ENCODE measurements around the gene TTC23L. TPM values are rescaled to one million over a fixed set of nuclear protein-coding genes. Genes with fewer than 3 reads are reported as not detected.

TTC23L gene
- total RNA-seq, 4 donors from 2014 or later, result 0.48 to 7.0 (median 0.78) TPM

DNA sequence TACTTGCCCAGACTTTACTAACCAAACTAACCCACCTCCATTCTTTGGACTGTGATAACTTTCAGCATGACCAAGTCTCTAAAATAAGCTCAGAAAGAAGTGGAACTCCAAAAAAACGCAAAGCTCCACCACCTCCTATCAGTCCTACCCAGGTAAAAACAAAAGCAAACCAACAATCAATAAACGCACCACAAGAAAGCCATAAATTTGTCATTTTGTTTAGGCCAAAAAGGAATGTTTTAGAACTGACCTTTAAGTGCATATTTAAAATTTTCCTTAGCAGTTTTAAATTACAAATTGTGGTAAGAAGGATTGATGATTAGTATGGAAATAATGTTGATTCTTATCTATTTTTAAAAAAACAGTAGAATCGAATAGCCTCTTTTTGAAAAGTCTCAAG, 25.5 kb upstream of the TTC23L start:
- no peaks in the 10 kb centered on the region for H3K4me1 ChIP-seq
- DNase-seq (ENCODE audit: low spot score in 2 of 2), result no peak
- H3K4me3 ChIP-seq, result no peak overlapping the region
- peaks cover 14% of the 10 kb centered on the region for H3K36me3 ChIP-seq
- 87% methylated on average over 3 of the region's 3 CpGs for WGBS
- H3K27ac ChIP-seq, result no peak overlapping the region
- no peaks in the 10 kb centered on the region for H3K27me3 ChIP-seq
- no peaks in the 10 kb centered on the region for H3K9me3 ChIP-seq
- no peak for TF ChIP-seq POLR2AphosphoS5 (IDR thresholded peaks at IDR 0.05)
- TF ChIP-seq POLR2A (IDR thresholded peaks at IDR 0.05), result no peak
- no peak for TF ChIP-seq CTCF (IDR thresholded peaks at IDR 0.05)
- TF ChIP-seq EP300 (IDR thresholded peaks at IDR 0.05), result no peak

DNA sequence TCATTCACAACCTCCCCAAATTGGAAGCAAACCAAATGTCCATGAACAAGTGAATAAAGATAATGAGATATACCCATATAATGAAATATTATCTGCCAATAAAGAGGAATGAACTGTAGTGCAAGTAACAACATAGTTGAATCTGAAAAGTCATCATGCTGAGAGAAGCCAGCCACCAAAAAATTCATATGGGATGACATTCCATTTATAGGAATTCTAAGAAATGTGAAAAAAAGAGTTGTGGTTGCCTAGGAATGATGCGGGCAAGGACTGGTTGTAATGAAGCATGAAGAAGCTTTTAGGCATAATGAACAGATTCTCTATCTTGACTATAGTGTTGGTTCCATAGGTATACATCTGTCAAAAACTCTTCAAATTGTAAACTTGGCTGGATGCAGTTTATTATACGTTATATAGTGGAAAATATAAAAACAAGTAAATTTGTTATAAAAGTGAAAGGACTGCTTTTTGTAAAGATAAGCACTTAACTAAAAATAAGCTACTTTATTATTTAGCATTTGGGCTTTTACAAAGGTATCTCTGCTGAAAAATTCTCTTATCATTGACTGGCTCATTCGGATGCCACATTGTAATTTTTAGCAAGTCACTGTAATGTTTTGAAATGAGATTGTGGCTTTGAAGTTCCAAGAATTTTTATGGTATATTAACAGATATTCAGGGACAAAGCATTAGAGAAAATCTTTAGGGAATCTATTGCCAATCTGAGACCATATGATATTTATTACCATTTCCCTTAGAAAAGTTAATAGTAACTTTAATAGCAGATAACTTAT, 21.2 kb upstream of the TTC23L start:
- WGBS, result 91% methylated on average over 3 of the region's 3 CpGs
- Histone ChIP-seq H3K27me3 (no peaks in the 10 kb centered on the region), H3K4me1 (no peaks in the 10 kb centered on the region), H3K27ac (no peak overlapping the region), H3K36me3 (peaks cover 15% of the 10 kb centered on the region), H3K9me3 (no peaks in the 10 kb centered on the region), H3K4me3 (no peak overlapping the region)
- TF ChIP-seq EP300 (IDR thresholded peaks at IDR 0.05), result no peak
- no peak for TF ChIP-seq POLR2A (IDR thresholded peaks at IDR 0.05)
- TF ChIP-seq POLR2AphosphoS5 (IDR thresholded peaks at IDR 0.05), result no peak
- no peak for TF ChIP-seq CTCF (IDR thresholded peaks at IDR 0.05)
- DNase-seq (ENCODE audit: low spot score in 2 of 2), result no peak

DNA sequence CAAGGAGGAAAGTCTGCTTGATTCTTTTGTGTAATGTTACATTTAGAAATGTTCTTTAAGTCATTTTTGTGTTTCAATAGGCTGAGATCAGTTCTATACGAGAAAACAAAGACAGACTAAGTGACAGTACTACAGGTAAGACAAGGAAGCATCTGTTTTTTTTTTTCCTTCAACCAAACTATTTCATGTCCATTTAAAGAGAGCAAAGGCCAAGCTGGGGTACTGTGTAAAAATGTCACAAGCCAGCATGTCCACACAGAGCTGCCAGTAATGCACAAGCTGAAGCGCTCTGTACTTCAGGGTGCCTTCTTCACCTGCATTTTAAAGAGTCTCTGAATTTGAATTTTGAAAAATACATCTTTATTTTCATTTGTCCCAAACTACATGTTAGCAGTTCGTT, 20.2 kb upstream of the TTC23L start:
- peaks cover 24% of the 10 kb centered on the region for H3K36me3 ChIP-seq
- WGBS, result 79% methylated on average over 3 of the region's 3 CpGs
- no peak for TF ChIP-seq POLR2AphosphoS5 (IDR thresholded peaks at IDR 0.05)

GRCh38 chr5:34820593-34820992, 18.4 kb upstream of the TTC23L start:
- no peak for TF ChIP-seq EP300 (IDR thresholded peaks at IDR 0.05)
- TF ChIP-seq POLR2AphosphoS5 (IDR thresholded peaks at IDR 0.05), result no peak
- no peak for TF ChIP-seq POLR2A (IDR thresholded peaks at IDR 0.05)
- no peak for TF ChIP-seq CTCF (IDR thresholded peaks at IDR 0.05)
- H3K27ac ChIP-seq, result no peak overlapping the region
- no peaks in the 10 kb centered on the region for H3K4me1 ChIP-seq
- whole genome bisulfite sequencing, result 96% methylated on average over 1 of the region's 1 CpG
- no peaks in the 10 kb centered on the region for H3K27me3 ChIP-seq
- no peak overlapping the region for H3K4me3 ChIP-seq
- no peaks in the 10 kb centered on the region for H3K9me3 ChIP-seq
- peaks cover 23% of the 10 kb centered on the region for H3K36me3 ChIP-seq
- no peak for DNase-seq (ENCODE audit: low spot score in 2 of 2)

More for the DNA sequence above, 20.2 kb upstream of the TTC23L start:
- no peak overlapping the region for H3K4me3 ChIP-seq
- no peak for DNase-seq (ENCODE audit: low spot score in 2 of 2)
- H3K27me3 ChIP-seq, result no peaks in the 10 kb centered on the region
- H3K27ac ChIP-seq, result no peak overlapping the region
- no peaks in the 10 kb centered on the region for H3K9me3 ChIP-seq
- H3K4me1 ChIP-seq, result no peaks in the 10 kb centered on the region

DNA sequence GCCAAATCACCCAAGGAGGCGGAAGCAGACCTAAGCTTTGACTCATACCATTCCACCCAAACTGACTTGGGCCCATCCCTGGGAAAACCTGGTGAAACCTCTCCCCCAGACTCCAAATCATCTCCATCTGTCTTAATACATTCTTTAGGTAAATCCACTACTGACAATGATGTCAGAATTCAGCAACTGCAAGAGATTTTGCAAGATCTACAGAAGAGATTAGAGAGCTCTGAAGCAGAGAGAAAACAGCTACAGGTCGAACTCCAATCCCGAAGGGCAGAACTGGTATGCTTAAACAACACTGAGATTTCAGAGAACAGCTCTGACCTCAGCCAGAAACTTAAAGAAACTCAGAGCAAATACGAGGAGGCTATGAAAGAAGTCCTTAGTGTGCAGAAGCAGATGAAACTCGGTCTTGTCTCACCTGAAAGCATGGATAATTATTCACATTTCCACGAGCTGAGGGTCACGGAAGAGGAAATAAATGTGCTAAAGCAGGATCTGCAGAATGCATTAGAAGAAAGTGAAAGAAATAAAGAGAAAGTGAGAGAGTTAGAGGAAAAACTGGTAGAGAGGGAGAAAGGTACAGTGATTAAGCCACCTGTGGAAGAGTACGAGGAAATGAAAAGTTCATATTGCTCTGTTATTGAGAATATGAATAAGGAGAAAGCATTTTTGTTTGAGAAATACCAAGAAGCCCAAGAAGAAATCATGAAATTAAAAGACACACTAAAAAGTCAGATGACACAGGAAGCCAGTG, 15.8 kb upstream of the TTC23L start:
- 87% methylated on average over 8 of the region's 8 CpGs for WGBS

More for the DNA sequence above, 15.8 kb upstream of the TTC23L start:
- no peaks in the 10 kb centered on the region for H3K27me3 ChIP-seq
- TF ChIP-seq CTCF (IDR thresholded peaks at IDR 0.05), result no peak
- TF ChIP-seq EP300 (IDR thresholded peaks at IDR 0.05), result no peak
- no peak for TF ChIP-seq POLR2AphosphoS5 (IDR thresholded peaks at IDR 0.05)
- no peak for TF ChIP-seq POLR2A (IDR thresholded peaks at IDR 0.05)
- no peaks in the 10 kb centered on the region for H3K9me3 ChIP-seq
- no peak overlapping the region for H3K4me3 ChIP-seq
- peaks cover 43% of the 10 kb centered on the region for H3K36me3 ChIP-seq
- no peak overlapping the region for H3K27ac ChIP-seq
- no peak for DNase-seq (ENCODE audit: low spot score in 2 of 2)
- H3K4me1 ChIP-seq, result no peaks in the 10 kb centered on the region

Measured in suprapubic skin (tissue), 4 donors.